GM12801 (cell line): ENCODE results near the gene MARCHF6.

Source experiments
- CTCF ChIP-seq: IDR thresholded peaks from one replicate; pipeline ENCODE4 v1.5.1; 2011; ENCODE audit warnings: control low read depth; ENCODE audit not compliant: insufficient read length; ENCODE audit errors: extremely low read depth

The MARCHF6 gene

GRCh38 chr5:10391130-10391529 is 37.6 kb downstream of the MARCHF6 start:
- no peak for TF ChIP-seq CTCF

GRCh38 chr5:10393491-10393890 is 40.0 kb downstream of the MARCHF6 start:
- no peak for TF ChIP-seq CTCF

- TF ChIP-seq CTCF = no peak
Measured at GRCh38 chr5:10396552-10396951, 43.1 kb downstream of the MARCHF6 start.

GRCh38 chr5:10399839-10400238 is 46.3 kb downstream of the MARCHF6 start:
- no peak for TF ChIP-seq CTCF

GRCh38 chr5:10400411-10400810 is 46.9 kb downstream of the MARCHF6 start:
- TF ChIP-seq CTCF = no peak

GRCh38 chr5:10400831-10401230 is 47.3 kb downstream of the MARCHF6 start:
- TF ChIP-seq CTCF = no peak

GRCh38 chr5:10401498-10401897 is 48.0 kb downstream of the MARCHF6 start:
- no peak for TF ChIP-seq CTCF
